PC-9 (cell line): ENCODE measurements around the gene RASSF4. TPM values are rescaled to one million over a fixed set of nuclear protein-coding genes. Genes with fewer than 3 reads are reported as not detected.

Experiments used
- BruUV-seq: library from RNA; stranded (reverse); fragments of 400-500 nt; replicated peaks from 2 replicates; lab custom pipeline; 2021; lab: Mats Ljungman, UMichigan
- CTCF ChIA-PET: fragments of 300-600 bp; sonication (Branson Sonifier 250); formaldehyde crosslinking; loops from one replicate; lab custom pipeline; 2022; ENCODE audit warnings: antibody characterized with exemption; lab: Charles Lee
- POLR2A ChIA-PET: fragments of 300-600 bp; sonication (Branson Sonifier 250); formaldehyde crosslinking; loops from one replicate; lab custom pipeline; 2022; ENCODE audit warnings: antibody characterized with exemption; ENCODE audit not compliant: unreplicated experiment; lab: Charles Lee
- DNase-seq, 2 experiments: peaks; one replicate each; pipeline versions ENCODE4 v3.0.0 to v3.0.0-alpha.2; 2015 to 2022; ENCODE audit warnings: mixed read lengths in 1 of 2
- H2AFZ ChIP-seq: fragments of 200-600 bp; sonication (generic); 2 replicates; pipeline ENCODE4 v1.8.1; 2017; ENCODE audit warnings: antibody characterized with exemption
- H3F3A ChIP-seq: fragments of 200-600 bp; sonication (generic); 2 replicates; pipeline ENCODE4 v1.8.1; 2017; ENCODE audit warnings: antibody characterized with exemption, mild to moderate bottlenecking, low read depth; ENCODE audit not compliant: insufficient read depth
- H3K27ac ChIP-seq: fragments of 200-600 bp; sonication (generic); 2 replicates; pipeline ENCODE4 v1.6.1; 2016; ENCODE audit warnings: mixed run types
- H3K27me3 ChIP-seq: fragments of 200-600 bp; sonication (generic); 2 replicates; pipeline ENCODE4 v1.6.1; 2016; ENCODE audit warnings: low read depth, mixed run types; ENCODE audit not compliant: insufficient read depth
- H3K36me3 ChIP-seq: fragments of 200-600 bp; sonication (generic); 2 replicates; pipeline ENCODE4 v1.6.1; 2016; ENCODE audit warnings: low read depth, mixed run types
- H3K4me1 ChIP-seq: fragments of 200-600 bp; sonication (generic); replicated peaks from 2 replicates; pipeline ENCODE4 v1.6.1; 2016; ENCODE audit warnings: mixed run types; ENCODE audit not compliant: insufficient read depth
- H3K4me2 ChIP-seq: fragments of 200-600 bp; sonication (generic); 2 replicates; pipeline ENCODE4 v1.6.1; 2017; ENCODE audit warnings: mixed run types
- H3K4me3 ChIP-seq: fragments of 200-600 bp; sonication (generic); 2 replicates; pipeline ENCODE4 v1.6.1; 2016; ENCODE audit warnings: mixed run types
- H3K79me2 ChIP-seq: fragments of 200-600 bp; sonication (generic); 2 replicates; pipeline ENCODE4 v1.6.1; 2017; ENCODE audit warnings: low read depth, mixed run types
- H3K9me2 ChIP-seq: fragments of 200-600 bp; sonication (generic); 2 replicates; pipeline ENCODE4 v1.8.1; 2017; ENCODE audit warnings: mild to moderate bottlenecking; ENCODE audit not compliant: insufficient read depth
- H3K9me3 ChIP-seq: fragments of 200-600 bp; sonication (generic); 2 replicates; pipeline ENCODE4 v1.8.1; 2016; ENCODE audit warnings: low read depth; ENCODE audit not compliant: insufficient read depth
- H4K20me1 ChIP-seq: fragments of 200-600 bp; sonication (generic); 2 replicates; pipeline ENCODE4 v1.8.1; 2017; ENCODE audit not compliant: insufficient read depth
- EZH2 ChIP-seq: fragments of 200-600 bp; sonication (generic); IDR thresholded peaks from 2 replicates; pipeline ENCODE4 v1.8.0; 2017; ENCODE audit warnings: antibody characterized with exemption, low read depth
- intact Hi-C: fragments of 100-400 bp; cut with micrococcal nuclease; formaldehyde crosslinking; loops from one replicate; pipeline ENCODE4 v1.10.0; 2022; ENCODE audit not compliant: unreplicated experiment
- total RNA-seq: library from RNA; stranded (reverse); gene quantifications from 2 replicates; pipeline ENCODE4 v1.2.3, GENCODE V29; 2021
- TF ChIP-seq, protein P1 (sequence below): fragments of 200-600 bp; sonication (generic); conservative IDR thresholded peaks from 2 replicates; pipeline ENCODE4 v1.6.1; 2017; ENCODE audit warnings: mixed run types, antibody characterized with exemption, mild to moderate bottlenecking, moderate library complexity

The RASSF4 gene
- total RNA-seq, 1 experiment from 2014 or later: 6.5 TPM

DNA sequence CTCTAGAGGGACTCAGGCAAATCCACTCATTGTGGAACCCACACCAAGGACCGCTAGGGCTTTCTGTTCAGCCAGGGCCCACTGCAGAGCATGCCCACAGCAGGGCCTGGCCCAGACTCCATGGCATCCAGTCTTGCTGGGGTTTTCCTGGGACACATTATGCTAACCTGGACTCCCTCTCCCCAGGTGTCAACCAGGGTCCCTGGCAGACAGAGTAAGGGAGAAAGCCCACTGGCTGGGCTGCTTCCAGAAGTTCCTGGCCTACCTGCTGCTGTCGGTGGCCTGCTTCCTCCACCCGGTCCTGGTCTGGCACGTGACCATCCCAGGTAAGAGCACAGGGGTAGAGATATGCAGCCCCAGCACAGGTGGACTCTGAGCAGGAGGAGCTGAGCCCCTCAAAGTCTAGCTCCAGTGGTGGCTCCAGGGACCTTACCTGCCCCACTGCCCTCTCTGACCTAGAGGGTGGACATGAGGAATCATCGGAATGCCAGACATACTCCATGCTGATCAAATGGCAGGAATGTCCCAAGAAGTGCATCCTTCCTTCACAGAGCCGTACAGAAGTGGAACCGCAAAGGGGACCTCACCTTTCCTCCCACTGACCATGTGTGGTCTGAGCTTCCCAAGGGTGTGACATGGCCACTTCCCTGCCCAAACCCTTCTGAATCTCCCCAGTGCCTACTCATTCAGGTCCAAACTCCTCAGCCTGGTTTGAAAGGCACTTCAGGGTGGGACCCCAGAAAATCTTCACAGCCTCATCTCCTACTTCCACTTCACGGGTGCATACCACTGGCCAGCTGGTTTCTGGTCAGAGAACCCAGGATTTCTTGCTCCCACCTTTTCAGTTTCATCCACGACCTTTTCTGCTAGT lies 25.9 kb upstream of the RASSF4 start:
- Histone ChIP-seq H4K20me1 (no peaks in the 10 kb centered on the region), H2AFZ (no peak overlapping the region), H3K36me3 (no peaks in the 10 kb centered on the region), H3K4me1 (no peaks in the 10 kb centered on the region), H3K9me3 (no peaks in the 10 kb centered on the region), H3F3A (no peaks in the 10 kb centered on the region), H3K79me2 (no peaks in the 10 kb centered on the region), H3K4me3 (no peak overlapping the region), H3K27ac (no peak overlapping the region), H3K4me2 (no peak overlapping the region), H3K9me2 (no peaks in the 10 kb centered on the region), H3K27me3 (0 out of 2 replicates have a peak, but pooled peaks cover 6% of the 10 kb centered on the region)
- intact Hi-C loops: loop anchor here (2.0 kb wide), 3 partner anchors 67 to 301 kb away; partner anchors contain the start of gene ZNF22
- ChIA-PET CTCF (interaction anchor here (0.7 to 0.8 kb wide), 2 partner anchors 30 to 68 kb away, joined by 3 read pairs; no protein-coding TSS in a partner anchor), POLR2A (interaction anchor here (0.7 kb wide), 1 partner anchor 43 kb away, joined by 3 read pairs; no protein-coding TSS in a partner anchor)
- DNase-seq: no peak
- no peak for TF ChIP-seq EZH2
- TF ChIP-seq, protein P1, sequence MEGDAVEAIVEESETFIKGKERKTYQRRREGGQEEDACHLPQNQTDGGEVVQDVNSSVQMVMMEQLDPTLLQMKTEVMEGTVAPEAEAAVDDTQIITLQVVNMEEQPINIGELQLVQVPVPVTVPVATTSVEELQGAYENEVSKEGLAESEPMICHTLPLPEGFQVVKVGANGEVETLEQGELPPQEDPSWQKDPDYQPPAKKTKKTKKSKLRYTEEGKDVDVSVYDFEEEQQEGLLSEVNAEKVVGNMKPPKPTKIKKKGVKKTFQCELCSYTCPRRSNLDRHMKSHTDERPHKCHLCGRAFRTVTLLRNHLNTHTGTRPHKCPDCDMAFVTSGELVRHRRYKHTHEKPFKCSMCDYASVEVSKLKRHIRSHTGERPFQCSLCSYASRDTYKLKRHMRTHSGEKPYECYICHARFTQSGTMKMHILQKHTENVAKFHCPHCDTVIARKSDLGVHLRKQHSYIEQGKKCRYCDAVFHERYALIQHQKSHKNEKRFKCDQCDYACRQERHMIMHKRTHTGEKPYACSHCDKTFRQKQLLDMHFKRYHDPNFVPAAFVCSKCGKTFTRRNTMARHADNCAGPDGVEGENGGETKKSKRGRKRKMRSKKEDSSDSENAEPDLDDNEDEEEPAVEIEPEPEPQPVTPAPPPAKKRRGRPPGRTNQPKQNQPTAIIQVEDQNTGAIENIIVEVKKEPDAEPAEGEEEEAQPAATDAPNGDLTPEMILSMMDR: no peak
- BruUV-seq: no TSS peak

DNA sequence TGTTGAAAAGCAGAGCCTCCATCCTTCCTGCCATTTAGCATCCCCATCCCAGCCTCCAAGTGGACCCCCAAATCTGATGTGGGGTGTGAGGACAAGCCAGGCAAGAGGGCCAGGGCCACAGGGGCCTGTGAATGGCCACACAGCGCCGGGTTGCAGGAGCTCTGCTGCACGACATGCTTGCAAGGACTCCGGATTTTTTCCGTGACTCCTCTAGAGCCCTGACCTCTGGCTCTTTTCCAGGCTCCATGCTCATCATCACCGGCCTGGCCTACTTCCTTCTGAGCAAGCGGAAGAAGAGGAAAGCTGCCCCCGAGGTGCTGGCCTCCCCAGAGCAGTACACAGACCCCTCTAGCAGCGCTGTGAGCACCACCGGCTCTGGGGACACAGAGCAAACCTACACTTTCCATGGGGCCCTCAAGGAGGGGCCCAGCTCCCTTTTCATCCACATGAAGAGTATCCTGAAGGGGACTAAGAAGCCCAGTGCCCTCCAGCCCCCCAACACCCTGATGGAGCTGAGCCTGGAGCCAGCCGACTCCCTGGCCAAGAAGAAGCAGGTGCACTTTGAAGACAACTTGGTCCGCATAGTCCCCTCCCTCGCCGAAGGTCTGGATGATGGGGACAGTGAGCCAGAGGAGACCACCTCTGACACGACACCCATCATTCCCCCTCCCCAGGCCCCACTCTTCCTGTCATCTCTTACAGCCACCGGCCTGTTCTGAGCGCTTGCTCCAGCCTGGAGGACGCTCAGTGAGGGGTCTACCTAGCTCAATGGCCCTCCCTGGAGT lies 25.0 kb upstream of the RASSF4 start:
- H3K4me2 ChIP-seq: no peak overlapping the region
- no peak overlapping the region for H3K4me3 ChIP-seq
- H3K79me2 ChIP-seq: no peaks in the 10 kb centered on the region
- no peak overlapping the region for H2AFZ ChIP-seq
- no peak overlapping the region for H3K27ac ChIP-seq
- H3K27me3 ChIP-seq: 0 out of 2 replicates have a peak, but pooled peaks cover 6% of the 10 kb centered on the region
- no peaks in the 10 kb centered on the region for H4K20me1 ChIP-seq
- H3F3A ChIP-seq: no peaks in the 10 kb centered on the region
- TF ChIP-seq, protein P1: no peak
- no peak for TF ChIP-seq EZH2
- no peaks in the 10 kb centered on the region for H3K9me3 ChIP-seq
- ChIA-PET POLR2A (no interaction called here), CTCF (no interaction called here)
- intact Hi-C loops: no loop called here
- H3K9me2 ChIP-seq: no peaks in the 10 kb centered on the region
- H3K4me1 ChIP-seq: no peaks in the 10 kb centered on the region
- no TSS peak for BruUV-seq
- no peaks in the 10 kb centered on the region for H3K36me3 ChIP-seq
- DNase-seq: no peak

DNA sequence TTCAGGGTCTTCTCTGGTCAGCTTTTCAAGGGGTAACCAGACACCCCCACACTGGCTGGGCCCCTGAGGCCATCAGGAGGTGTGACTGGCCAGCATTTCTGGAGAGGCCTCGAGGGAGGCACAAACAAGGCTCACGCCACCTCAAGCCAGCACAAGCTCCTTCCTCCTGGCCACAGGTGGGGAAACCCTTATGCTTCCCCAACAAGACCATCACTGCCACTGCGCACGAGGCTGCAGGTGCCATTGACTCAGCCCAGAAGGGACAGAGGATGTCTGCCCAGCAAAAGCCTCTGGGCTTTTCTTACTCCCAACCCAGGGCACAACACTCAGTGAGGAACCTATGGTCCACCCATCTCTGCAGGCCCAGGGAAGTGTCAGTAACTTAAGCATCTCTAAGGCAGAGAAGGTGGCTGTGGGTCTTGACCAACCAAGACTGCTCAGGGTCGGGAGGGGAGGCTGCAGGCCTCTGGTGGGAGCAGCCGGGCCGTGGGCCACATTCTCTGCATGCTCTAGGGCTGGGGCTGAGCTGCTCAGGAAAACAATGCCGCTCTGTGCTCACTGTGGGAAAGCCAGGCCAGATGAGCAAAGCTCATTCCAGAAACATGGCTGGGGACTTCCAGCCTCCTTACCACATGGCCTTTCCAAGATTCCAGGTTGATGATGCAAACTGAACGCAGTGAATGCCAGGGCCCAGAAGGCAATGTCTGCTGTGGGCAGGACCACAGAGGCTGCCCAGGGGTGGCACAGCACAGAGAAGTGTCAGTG lies 24.2 kb upstream of the RASSF4 start:
- Histone ChIP-seq H3K36me3 (no peaks in the 10 kb centered on the region), H3K27me3 (0 out of 2 replicates have a peak, but pooled peaks cover 6% of the 10 kb centered on the region), H3K9me2 (no peaks in the 10 kb centered on the region), H3K4me3 (no peak overlapping the region), H3K9me3 (0 out of 2 replicates have a peak, but pooled peaks cover 2% of the 10 kb centered on the region), H3F3A (no peaks in the 10 kb centered on the region), H3K4me1 (no peaks in the 10 kb centered on the region), H3K4me2 (no peak overlapping the region), H4K20me1 (no peaks in the 10 kb centered on the region), H2AFZ (no peak overlapping the region), H3K79me2 (no peaks in the 10 kb centered on the region), H3K27ac (no peak overlapping the region)
- intact Hi-C loops: no loop called here
- POLR2A ChIA-PET: no interaction called here
- CTCF ChIA-PET: no interaction called here
- DNase-seq: no peak
- no peak for TF ChIP-seq EZH2
- TF ChIP-seq, protein P1: no peak
- no TSS peak for BruUV-seq
